Measurements from ENCODE around the gene ABCC5.

ABCC5 gene

GRCh38 chr3:183984127-183984740 lies 33.5 kb downstream of the ABCC5 start:
- H3K4me1 ChIP-seq (ENCODE audit: control insufficient read depth, insufficient read depth, low read length), result no peaks in the 10 kb centered on the region
- ChIA-PET CTCF (interaction anchor here (0.7 kb wide), 1 partner anchor 34 kb away, joined by 3 read pairs; the partner anchor contains the start of gene ABCC5), POLR2A (no interaction called here)
- no peak for TF ChIP-seq ZSCAN4 (tag by site-specific recombination; IDR thresholded peaks at IDR 0.05)
- no peak for TF ChIP-seq ZNF133 (tag by site-specific recombination; IDR thresholded peaks at IDR 0.05)
- TF ChIP-seq ZNF76 (tag by site-specific recombination; IDR thresholded peaks at IDR 0.05; ENCODE audit: borderline replicate concordance, low read depth), result no peak
- no peak for TF ChIP-seq KLF9 (tag by site-specific recombination; IDR thresholded peaks at IDR 0.05; ENCODE audit: low read depth)
- no peak for TF ChIP-seq OVOL3 (tag by site-specific recombination; IDR thresholded peaks at IDR 0.05)
- no peak for TF ChIP-seq AEBP2 (tag by site-specific recombination; IDR thresholded peaks at IDR 0.05; ENCODE audit: borderline replicate concordance)
- TF ChIP-seq ZNF510 (tag by site-specific recombination; IDR thresholded peaks at IDR 0.05; ENCODE audit: insufficient replicate concordance), result no peak
- H3K9me3 ChIP-seq (ENCODE audit: control insufficient read depth, insufficient read depth, low read depth, low read length), result no peaks in the 10 kb centered on the region
- H3K36me3 ChIP-seq (ENCODE audit: control insufficient read depth in 2 of 2, insufficient read depth in 1 of 2, low read length in 2 of 2), result peaks cover 0 to 83% of the 10 kb centered on the region in 2 experiments; a peak in 2 of 3 replicates
- no peak overlapping the region for H3K27ac ChIP-seq (ENCODE audit: extremely low read depth, low read depth, low read length)
- no peak overlapping the region for H3K4me3 ChIP-seq (ENCODE audit: low read depth, low read length)

- no peaks in the 10 kb centered on the region for H3K4me1 ChIP-seq (ENCODE audit: control insufficient read depth, insufficient read depth, low read length)
- H3K36me3 ChIP-seq (ENCODE audit: control insufficient read depth in 2 of 2, insufficient read depth in 1 of 2, low read length in 2 of 2), result peaks cover 0 to 69% of the 10 kb centered on the region in 2 experiments; a peak in 1 of 3 replicates
- no peak overlapping the region for H3K4me3 ChIP-seq (ENCODE audit: low read depth, low read length)
- no peak overlapping the region for H3K27ac ChIP-seq (ENCODE audit: extremely low read depth, low read depth, low read length)
- POLR2A ChIA-PET, result no interaction called here
- CTCF ChIA-PET, result no interaction called here
- H3K9me3 ChIP-seq (ENCODE audit: control insufficient read depth, insufficient read depth, low read depth, low read length), result no peaks in the 10 kb centered on the region
- TF ChIP-seq ZNF626 (tag by site-specific recombination; IDR thresholded peaks at IDR 0.05) (no peak), ZFP37 (tag by site-specific recombination; IDR thresholded peaks at IDR 0.05) (no peak), ZNF366 (tag by site-specific recombination; conservative IDR thresholded peaks at IDR 0.05) (no peak), ZNF114 (tag by site-specific recombination; IDR thresholded peaks at IDR 0.05) (no peak), ZNF394 (tag by site-specific recombination; IDR thresholded peaks at IDR 0.05; ENCODE audit: borderline replicate concordance) (peak; percentile 35; the same call in 1 of the 2 replicates)
These were observed 35.6 kb downstream of the ABCC5 start for GRCh38 chr3:183981990-183982644.

- peaks cover 0 to 60% of the 10 kb centered on the region in 2 experiments; a peak in 1 of 3 replicates for H3K36me3 ChIP-seq (ENCODE audit: control insufficient read depth in 2 of 2, insufficient read depth in 1 of 2, low read length in 2 of 2)
These were observed 37.3 kb downstream of the ABCC5 start for GRCh38 chr3:183980403-183980802.

More at GRCh38 chr3:183980403-183980802, 37.3 kb downstream of the ABCC5 start:
- no peaks in the 10 kb centered on the region for H3K9me3 ChIP-seq (ENCODE audit: control insufficient read depth, insufficient read depth, low read depth, low read length)
- H3K27ac ChIP-seq (ENCODE audit: extremely low read depth, low read depth, low read length), result no peak overlapping the region
- TF ChIP-seq ZNF433 (tag by site-specific recombination; IDR thresholded peaks at IDR 0.05; ENCODE audit: low read depth) (no peak), ZNF580 (tag by site-specific recombination; IDR thresholded peaks at IDR 0.05) (no peak), SCRT2 (tag by site-specific recombination; IDR thresholded peaks at IDR 0.05) (no peak)
- H3K4me1 ChIP-seq (ENCODE audit: control insufficient read depth, insufficient read depth, low read length), result no peaks in the 10 kb centered on the region
- no peak overlapping the region for H3K4me3 ChIP-seq (ENCODE audit: low read depth, low read length)
- ChIA-PET CTCF (interaction anchor here (1.0 kb wide), 1 partner anchor 85 kb away, joined by 4 read pairs; no protein-coding TSS in a partner anchor), POLR2A (no interaction called here)
